GM18498 (cell line): ENCODE data around the gene PMM1.

Source experiments
- ATAC-seq: cut with Tn5 transposase; IDR thresholded peaks from one replicate; pipeline ENCODE4 v1.9.1; 2021; ENCODE audit warnings: mild to moderate bottlenecking, moderate library complexity; ENCODE audit not compliant: unreplicated experiment

Gene PMM1

GRCh38 chr22:41539146-41540005, 50.3 kb downstream of the PMM1 start:
- ATAC-seq: no peak

- ATAC-seq: no peak
Measured at GRCh38 chr22:41538583-41538982, 51.1 kb downstream of the PMM1 start.

GRCh38 chr22:41537203-41537602, 52.4 kb downstream of the PMM1 start:
- ATAC-seq: no peak

GRCh38 chr22:41535244-41535643, 54.4 kb downstream of the PMM1 start:
- ATAC-seq: no peak

GRCh38 chr22:41534219-41534618, 55.4 kb downstream of the PMM1 start:
- ATAC-seq: no peak

- ATAC-seq: no peak
Measured at GRCh38 chr22:41532908-41533825, 56.5 kb downstream of the PMM1 start.

GRCh38 chr22:41531715-41532477, 57.7 kb downstream of the PMM1 start:
- no peak for ATAC-seq

GRCh38 chr22:41530890-41531714, 58.5 kb downstream of the PMM1 start:
- no peak for ATAC-seq

GRCh38 chr22:41528938-41529561, 60.6 kb downstream of the PMM1 start:
- ATAC-seq: no peak

- no peak for ATAC-seq
Measured at GRCh38 chr22:41528132-41528766, 61.4 kb downstream of the PMM1 start.
